ENCODE results near the gene CFAP298. TPM values are rescaled to one million over a fixed set of nuclear protein-coding genes. Genes with fewer than 3 reads are reported as not detected.
"Not testable (repeated sequence)": the region's sequence is repeated elsewhere in the genome, so short reads cannot be mapped to it uniquely, and the experiment has no call there.

The CFAP298 gene
- polyA plus RNA-seq, 1 of the 3 experiments (the other 2 are of a cell fraction), result 57.8 TPM

DNA sequence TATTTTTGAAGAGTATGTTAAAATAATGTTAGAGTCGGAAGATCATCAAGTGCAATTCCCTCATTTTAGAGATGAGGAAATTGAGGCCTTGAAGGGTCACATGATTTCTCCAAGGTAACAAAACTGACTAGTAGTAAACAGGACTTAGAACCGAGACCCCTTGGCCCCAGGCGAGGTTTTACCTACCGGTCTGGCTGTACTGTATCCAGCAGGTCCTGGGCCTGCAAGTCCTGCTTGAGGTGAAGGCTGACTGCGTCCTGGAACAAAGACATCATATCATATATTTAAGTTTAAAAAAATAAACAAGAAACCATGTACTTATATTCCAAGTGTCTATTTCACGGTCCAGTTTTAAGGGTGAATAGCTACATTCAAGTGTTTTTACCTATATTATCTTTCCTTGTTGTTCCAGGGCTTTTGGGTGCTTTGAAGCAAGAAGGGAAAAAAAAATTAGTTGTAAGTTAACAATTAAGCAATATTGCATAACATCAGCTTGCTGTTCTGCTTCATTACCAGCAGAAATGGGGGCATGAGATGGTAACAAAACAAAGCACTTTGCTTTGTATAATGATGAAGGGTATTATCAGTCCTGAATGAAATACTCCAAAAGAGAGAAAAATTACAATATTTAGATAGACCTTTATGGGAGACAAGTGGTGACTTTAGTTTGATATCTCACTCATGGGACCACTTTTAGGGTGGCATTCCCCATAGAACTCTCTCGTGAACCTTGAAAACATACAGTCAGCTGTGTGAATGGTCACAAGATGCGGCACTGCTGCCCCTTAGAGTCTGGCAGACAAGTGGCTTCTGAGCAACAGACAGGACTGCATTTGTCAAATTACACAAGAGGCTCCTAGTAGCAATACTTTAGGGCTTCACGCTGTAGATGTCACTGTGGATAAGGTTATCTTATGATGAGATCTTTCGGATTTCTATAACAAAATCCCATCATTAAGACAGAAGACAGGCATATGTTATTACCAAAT lies 29.8 kb upstream of the CFAP298 start:
- H3K36me3 ChIP-seq (replicated peaks in 1 of 2; ENCODE audit: control insufficient read depth in 1 of 2, insufficient read depth in 2 of 2, low read length in 1 of 2), result peaks cover 35 to 46% of the 10 kb centered on the region in 2 experiments
- no peaks in the 10 kb centered on the region for H4K20me1 ChIP-seq (ENCODE audit: insufficient read depth)
- no peak overlapping the region for H2AFZ ChIP-seq (ENCODE audit: low read depth)
- no peak overlapping the region for H3K9ac ChIP-seq
- TF ChIP-seq CHD2 (IDR thresholded peaks at IDR 0.05; ENCODE audit: low read length, partially characterized antibody), result no peak
- TF ChIP-seq YY1 (IDR thresholded peaks at IDR 0.05; ENCODE audit: low read depth), result no peak
- TF ChIP-seq, protein P1, sequence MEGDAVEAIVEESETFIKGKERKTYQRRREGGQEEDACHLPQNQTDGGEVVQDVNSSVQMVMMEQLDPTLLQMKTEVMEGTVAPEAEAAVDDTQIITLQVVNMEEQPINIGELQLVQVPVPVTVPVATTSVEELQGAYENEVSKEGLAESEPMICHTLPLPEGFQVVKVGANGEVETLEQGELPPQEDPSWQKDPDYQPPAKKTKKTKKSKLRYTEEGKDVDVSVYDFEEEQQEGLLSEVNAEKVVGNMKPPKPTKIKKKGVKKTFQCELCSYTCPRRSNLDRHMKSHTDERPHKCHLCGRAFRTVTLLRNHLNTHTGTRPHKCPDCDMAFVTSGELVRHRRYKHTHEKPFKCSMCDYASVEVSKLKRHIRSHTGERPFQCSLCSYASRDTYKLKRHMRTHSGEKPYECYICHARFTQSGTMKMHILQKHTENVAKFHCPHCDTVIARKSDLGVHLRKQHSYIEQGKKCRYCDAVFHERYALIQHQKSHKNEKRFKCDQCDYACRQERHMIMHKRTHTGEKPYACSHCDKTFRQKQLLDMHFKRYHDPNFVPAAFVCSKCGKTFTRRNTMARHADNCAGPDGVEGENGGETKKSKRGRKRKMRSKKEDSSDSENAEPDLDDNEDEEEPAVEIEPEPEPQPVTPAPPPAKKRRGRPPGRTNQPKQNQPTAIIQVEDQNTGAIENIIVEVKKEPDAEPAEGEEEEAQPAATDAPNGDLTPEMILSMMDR (IDR thresholded peaks at IDR 0.05), result no peak
- no peak for TF ChIP-seq FOXM1 (IDR thresholded peaks at IDR 0.05; ENCODE audit: low read depth)
- TF ChIP-seq POLR2AphosphoS5 (IDR thresholded peaks at IDR 0.05; ENCODE audit: low read depth, low read length), result no peak
- TF ChIP-seq RAD21 (IDR thresholded peaks at IDR 0.05; ENCODE audit: low read length), result no peak
- no peak for TF ChIP-seq NRF1 (IDR thresholded peaks at IDR 0.05; ENCODE audit: low read depth, low read length)
- no peak for TF ChIP-seq FOXJ3 (CRISPR knock-in tag; IDR thresholded peaks at IDR 0.05)
- TF ChIP-seq, protein P2, sequence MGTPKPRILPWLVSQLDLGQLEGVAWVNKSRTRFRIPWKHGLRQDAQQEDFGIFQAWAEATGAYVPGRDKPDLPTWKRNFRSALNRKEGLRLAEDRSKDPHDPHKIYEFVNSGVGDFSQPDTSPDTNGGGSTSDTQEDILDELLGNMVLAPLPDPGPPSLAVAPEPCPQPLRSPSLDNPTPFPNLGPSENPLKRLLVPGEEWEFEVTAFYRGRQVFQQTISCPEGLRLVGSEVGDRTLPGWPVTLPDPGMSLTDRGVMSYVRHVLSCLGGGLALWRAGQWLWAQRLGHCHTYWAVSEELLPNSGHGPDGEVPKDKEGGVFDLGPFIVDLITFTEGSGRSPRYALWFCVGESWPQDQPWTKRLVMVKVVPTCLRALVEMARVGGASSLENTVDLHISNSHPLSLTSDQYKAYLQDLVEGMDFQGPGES (IDR thresholded peaks at IDR 0.05; ENCODE audit: low read depth, low read length), result no peak
- TF ChIP-seq TEAD4 (IDR thresholded peaks at IDR 0.05; ENCODE audit: borderline replicate concordance, insufficient read depth), result no peak
- DNase-seq, result no peak
- WGBS (ENCODE audit: low lambda C conversion rate), result 75% methylated on average over 10 of the region's 10 CpGs
- H3K4me2 ChIP-seq, result no peak overlapping the region
- POLR2A ChIA-PET, result interaction anchor here (0.7 kb wide), 1 partner anchor 62 kb away, joined by 3 read pairs; no protein-coding TSS in a partner anchor
- H3K27ac ChIP-seq (ENCODE audit: low read depth in 2 of 2, low read length in 1 of 2), result no peak overlapping the region
- no peak overlapping the region for H3K4me3 ChIP-seq (ENCODE audit: low read depth in 2 of 2, low read length in 1 of 2)
- CTCF ChIA-PET, result interaction anchor here (1.5 to 1.8 kb wide), 3 partner anchors 14 to 185 kb away, joined by 3 to 6 read pairs (median 4); no protein-coding TSS in a partner anchor
- no peaks in the 10 kb centered on the region for H3F3A ChIP-seq (replicated peaks; ENCODE audit: insufficient read depth)
- no peaks in the 10 kb centered on the region for H3K9me2 ChIP-seq
- H3K4me1 ChIP-seq (ENCODE audit: control insufficient read depth in 1 of 2, insufficient read depth in 2 of 2, low read depth in 1 of 2, low read length in 1 of 2), result no peaks in the 10 kb centered on the region
- no peaks in the 10 kb centered on the region for H3K9me3 ChIP-seq
- H3K27me3 ChIP-seq (ENCODE audit: insufficient read depth), result no peaks in the 10 kb centered on the region
- H3K79me2 ChIP-seq (ENCODE audit: insufficient read depth), result no peaks in the 10 kb centered on the region

DNA sequence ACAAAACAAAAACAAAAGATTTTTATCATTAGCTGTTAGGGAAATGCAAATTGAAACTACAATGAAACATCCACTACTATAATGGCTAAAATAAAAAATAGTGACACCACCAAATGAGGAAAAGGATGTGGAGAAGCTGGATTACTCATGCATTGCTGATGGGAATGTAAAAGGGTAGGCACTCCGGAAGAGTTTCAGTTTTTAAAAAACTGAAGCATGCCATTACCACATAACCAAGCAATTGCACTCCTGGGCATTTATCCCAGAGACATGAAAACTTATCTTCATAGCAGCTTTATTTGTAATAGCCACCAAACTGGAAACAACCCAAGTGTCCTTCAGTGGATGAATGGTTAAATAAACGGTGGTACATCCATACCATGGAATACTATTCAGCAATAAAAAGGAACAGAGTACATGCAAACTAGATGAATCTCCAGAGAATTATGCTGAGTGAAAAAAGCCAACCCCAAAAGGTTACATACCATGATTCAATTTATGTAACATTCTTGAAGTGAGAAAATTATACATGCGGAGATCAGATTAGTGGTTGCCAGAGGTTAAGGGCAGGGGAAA lies 14.5 kb upstream of the CFAP298 start:
- Histone ChIP-seq H3K79me2 (ENCODE audit: insufficient read depth) (no peaks in the 10 kb centered on the region), H3K27me3 (ENCODE audit: insufficient read depth) (no peaks in the 10 kb centered on the region), H3K36me3 (replicated peaks in 1 of 2; ENCODE audit: control insufficient read depth in 1 of 2, insufficient read depth in 2 of 2, low read length in 1 of 2) (peaks cover 10 to 21% of the 10 kb centered on the region in 2 experiments), H3K4me3 (ENCODE audit: low read depth in 2 of 2, low read length in 1 of 2) (no peak overlapping the region), H4K20me1 (ENCODE audit: insufficient read depth) (no peaks in the 10 kb centered on the region), H3K27ac (ENCODE audit: low read depth in 2 of 2, low read length in 1 of 2) (no peak overlapping the region), H3K9ac (no peak overlapping the region), H2AFZ (ENCODE audit: low read depth) (no peak overlapping the region), H3K9me2 (no peaks in the 10 kb centered on the region), H3K4me2 (no peak overlapping the region), H3K9me3 (no peaks in the 10 kb centered on the region), H3F3A (replicated peaks; ENCODE audit: insufficient read depth) (no peaks in the 10 kb centered on the region), H3K4me1 (ENCODE audit: control insufficient read depth in 1 of 2, insufficient read depth in 2 of 2, low read depth in 1 of 2, low read length in 1 of 2) (no peaks in the 10 kb centered on the region)
- TF ChIP-seq TEAD4 (IDR thresholded peaks at IDR 0.05; ENCODE audit: borderline replicate concordance, insufficient read depth), result no peak
- TF ChIP-seq MEF2A (IDR thresholded peaks at IDR 0.05; ENCODE audit: borderline replicate concordance, low read depth), result no peak
- TF ChIP-seq YY1 (IDR thresholded peaks at IDR 0.05; ENCODE audit: low read depth), result no peak
- no peak for TF ChIP-seq FOSL2 (IDR thresholded peaks at IDR 0.05; ENCODE audit: borderline replicate concordance, low read depth)
- TF ChIP-seq, protein P2 (IDR thresholded peaks at IDR 0.05; ENCODE audit: low read depth, low read length), result no peak
- TF ChIP-seq MXI1 (IDR thresholded peaks at IDR 0.05; ENCODE audit: low read depth, low read length), result no peak
- TF ChIP-seq EP300 (IDR thresholded peaks at IDR 0.05; ENCODE audit: borderline replicate concordance in 1 of 2, low read depth in 1 of 2, low read length in 1 of 2), result no peak
- ChIA-PET CTCF (interaction anchor here (1.3 to 2.0 kb wide), 3 partner anchors 16 to 57 kb away, joined by 4 to 7 read pairs (median 6); no protein-coding TSS in a partner anchor), POLR2A (no interaction called here)
- 95% methylated on average over 3 of the region's 3 CpGs for WGBS (ENCODE audit: low lambda C conversion rate)
- no peak for DNase-seq

DNA sequence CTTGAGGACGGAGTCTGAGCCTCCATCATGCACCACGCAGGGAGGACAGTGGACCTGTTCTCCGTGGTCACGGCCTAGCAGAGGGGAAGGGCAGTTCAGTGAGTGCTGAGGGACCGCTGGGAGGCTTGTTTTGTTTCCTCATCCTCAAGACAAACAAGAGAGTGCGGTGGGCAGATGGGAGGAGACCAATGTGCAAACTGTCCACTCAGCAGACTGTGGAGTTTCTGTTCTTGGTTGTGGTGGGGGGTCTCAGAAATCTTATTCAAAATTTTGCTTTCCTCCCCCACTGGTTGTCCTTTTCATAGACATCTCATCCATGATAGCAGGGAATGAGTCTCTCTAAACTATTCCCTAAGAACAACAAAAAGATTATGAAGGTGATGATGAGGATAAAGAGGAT lies 6.0 kb upstream of the CFAP298 start:
- H3K4me2 ChIP-seq; H3F3A ChIP-seq (replicated peaks; ENCODE audit: insufficient read depth); POLR2A ChIA-PET; H3K79me2 ChIP-seq (ENCODE audit: insufficient read depth); H3K27ac ChIP-seq (ENCODE audit: low read depth in 2 of 2, low read length in 1 of 2); H3K27me3 ChIP-seq (ENCODE audit: insufficient read depth); DNase-seq; H3K4me1 ChIP-seq (ENCODE audit: control insufficient read depth in 1 of 2, insufficient read depth in 2 of 2, low read depth in 1 of 2, low read length in 1 of 2); H4K20me1 ChIP-seq (ENCODE audit: insufficient read depth); H2AFZ ChIP-seq (ENCODE audit: low read depth); H3K36me3 ChIP-seq (replicated peaks in 1 of 2; ENCODE audit: control insufficient read depth in 1 of 2, insufficient read depth in 2 of 2, low read length in 1 of 2); H3K4me3 ChIP-seq (ENCODE audit: low read depth in 2 of 2, low read length in 1 of 2); H3K9me2 ChIP-seq; H3K9me3 ChIP-seq; H3K9ac ChIP-seq: not testable (repeated sequence)
- WGBS (ENCODE audit: low lambda C conversion rate), result 78% methylated on average over 6 of the region's 6 CpGs
- CTCF ChIA-PET, result interaction anchor here (1.6 kb wide), 1 partner anchor 17 kb away, joined by 6 read pairs; no protein-coding TSS in a partner anchor

Measured in SK-N-SH (cell line).